ENCODE data around the gene SORBS1. TPM values are rescaled to one million over a fixed set of nuclear protein-coding genes. Genes with fewer than 3 reads are reported as not detected.

The SORBS1 gene
- total and polyA plus RNA-seq, 2 donors (not counting 3 experiments of a cell fraction or from before 2014, with no cell fraction given) = 2.0 to 7.9 TPM

DNA sequence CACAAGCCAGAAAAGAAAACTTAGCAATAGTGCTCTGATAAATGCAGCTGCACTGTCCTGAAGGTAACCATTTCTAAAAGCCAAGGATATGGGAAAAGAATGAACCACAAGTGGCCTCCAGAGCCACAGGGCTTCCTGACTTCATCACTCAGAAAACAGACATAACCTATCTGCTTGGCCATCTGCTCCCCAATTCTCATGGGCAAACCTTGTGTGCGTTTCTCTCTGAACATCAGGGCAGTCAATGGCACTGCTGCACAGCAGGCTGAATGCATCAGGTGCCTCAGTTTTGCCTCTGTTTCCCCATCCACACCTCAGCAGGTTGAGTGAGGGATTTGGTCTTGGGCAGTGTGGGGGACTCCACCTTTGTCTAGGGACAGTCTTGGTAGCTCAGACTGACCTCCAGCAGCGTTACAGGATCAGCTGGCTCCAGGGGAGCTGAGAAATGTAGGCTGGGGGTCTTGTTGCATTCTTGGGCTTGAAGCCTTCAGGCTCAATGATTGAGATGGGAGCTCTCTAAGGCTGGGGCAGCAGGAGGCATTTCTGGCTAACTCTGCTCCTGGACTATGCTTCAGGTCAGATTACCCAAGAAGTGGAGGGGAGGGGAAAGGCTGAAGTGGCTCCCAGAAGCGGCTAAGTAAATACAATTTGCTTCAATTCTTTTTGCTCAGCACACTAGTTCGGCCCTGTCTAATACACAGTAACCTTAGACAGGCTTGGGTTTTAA lies 246.8 kb downstream of the SORBS1 start:
- DNase-seq (ENCODE audit: low read depth, low spot score) (no peak), FAIRE-seq (no peak)
- H3K79me2 ChIP-seq (ENCODE audit: control insufficient read depth, insufficient read depth, low read length) = no peaks in the 10 kb centered on the region
- CTCF ChIA-PET = interaction anchor here (1.6 kb wide), 1 partner anchor 60 kb away, joined by 3 read pairs; no protein-coding TSS in a partner anchor
- BruUV-seq (replicated peaks) = no TSS peak
- no peak overlapping the region for H3K9ac ChIP-seq (replicated peaks; ENCODE audit: extremely low read depth, insufficient read depth, low read length)
- no peak overlapping the region for H2AFZ ChIP-seq (ENCODE audit: low read depth, low read length)
- no peaks in the 10 kb centered on the region for H4K20me1 ChIP-seq (replicated peaks; ENCODE audit: control insufficient read depth, extremely low read depth, insufficient read depth, low read length)
- POLR2A ChIA-PET = no interaction called here
- no peaks in the 10 kb centered on the region for H3K9me3 ChIP-seq (replicated peaks; ENCODE audit: control insufficient read depth, insufficient read depth, low read length)
- no peaks in the 10 kb centered on the region for H3K36me3 ChIP-seq (ENCODE audit: control insufficient read depth in 2 of 2, extremely low read depth in 1 of 2, insufficient read depth in 2 of 2, low read length in 2 of 2)
- H3K27ac ChIP-seq (ENCODE audit: insufficient read depth, low read depth, low read length) = no peak overlapping the region
- H3K27me3 ChIP-seq (ENCODE audit: control insufficient read depth in 2 of 2, insufficient read depth in 2 of 2, low read length in 2 of 2) = no peaks in the 10 kb centered on the region
- no peaks in the 10 kb centered on the region for H3K9me1 ChIP-seq (replicated peaks; ENCODE audit: control insufficient read depth, extremely low read depth, insufficient read depth, low read length)
- TF ChIP-seq POLR2AphosphoS5 (IDR thresholded peaks at IDR 0.05; ENCODE audit: insufficient read depth, low read depth, low read length) (no peak), FOS (IDR thresholded peaks at IDR 0.05; ENCODE audit: borderline replicate concordance, insufficient read depth, low read length) (no peak), JUN (IDR thresholded peaks at IDR 0.05; ENCODE audit: borderline replicate concordance, insufficient read depth, insufficient read length, low read depth) (no peak), GATA2 (IDR thresholded peaks at IDR 0.05; ENCODE audit: insufficient read depth, insufficient read length, low read depth, low read length) (no peak), POLR2A (IDR thresholded peaks at IDR 0.05; ENCODE audit: low read depth, low read length) (no peak), EZH2 (IDR thresholded peaks at IDR 0.05; ENCODE audit: borderline replicate concordance, low read depth, low read length, severe bottlenecking) (no peak), MYC (IDR thresholded peaks at IDR 0.05; ENCODE audit: low read depth, low read length) (no peak)
- TF ChIP-seq, protein P1, sequence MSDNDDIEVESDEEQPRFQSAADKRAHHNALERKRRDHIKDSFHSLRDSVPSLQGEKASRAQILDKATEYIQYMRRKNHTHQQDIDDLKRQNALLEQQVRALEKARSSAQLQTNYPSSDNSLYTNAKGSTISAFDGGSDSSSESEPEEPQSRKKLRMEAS (IDR thresholded peaks at IDR 0.05; ENCODE audit: insufficient read depth, insufficient read length) = no peak
- TF ChIP-seq, protein P2, sequence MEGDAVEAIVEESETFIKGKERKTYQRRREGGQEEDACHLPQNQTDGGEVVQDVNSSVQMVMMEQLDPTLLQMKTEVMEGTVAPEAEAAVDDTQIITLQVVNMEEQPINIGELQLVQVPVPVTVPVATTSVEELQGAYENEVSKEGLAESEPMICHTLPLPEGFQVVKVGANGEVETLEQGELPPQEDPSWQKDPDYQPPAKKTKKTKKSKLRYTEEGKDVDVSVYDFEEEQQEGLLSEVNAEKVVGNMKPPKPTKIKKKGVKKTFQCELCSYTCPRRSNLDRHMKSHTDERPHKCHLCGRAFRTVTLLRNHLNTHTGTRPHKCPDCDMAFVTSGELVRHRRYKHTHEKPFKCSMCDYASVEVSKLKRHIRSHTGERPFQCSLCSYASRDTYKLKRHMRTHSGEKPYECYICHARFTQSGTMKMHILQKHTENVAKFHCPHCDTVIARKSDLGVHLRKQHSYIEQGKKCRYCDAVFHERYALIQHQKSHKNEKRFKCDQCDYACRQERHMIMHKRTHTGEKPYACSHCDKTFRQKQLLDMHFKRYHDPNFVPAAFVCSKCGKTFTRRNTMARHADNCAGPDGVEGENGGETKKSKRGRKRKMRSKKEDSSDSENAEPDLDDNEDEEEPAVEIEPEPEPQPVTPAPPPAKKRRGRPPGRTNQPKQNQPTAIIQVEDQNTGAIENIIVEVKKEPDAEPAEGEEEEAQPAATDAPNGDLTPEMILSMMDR (IDR thresholded peaks at IDR 0.05; ENCODE audit: extremely low read depth in 1 of 2, insufficient read depth in 1 of 2, low read depth in 1 of 2, low read length in 2 of 2) = no peak
- H3K4me1 ChIP-seq (ENCODE audit: control insufficient read depth, extremely low read depth, insufficient read depth, low read length) = no peaks in the 10 kb centered on the region
- dilution Hi-C loops (cut with MboI; ENCODE audit: extremely low pct_ligation_motif_present, low sequenced_read_pairs) (no loop called here), intact Hi-C loops (cut with micrococcal nuclease) (no loop called here)
- no peak overlapping the region for H3K4me2 ChIP-seq (ENCODE audit: insufficient read depth, low read length)
- H3K4me3 ChIP-seq (replicated peaks in 1 of 3; ENCODE audit: insufficient read depth in 1 of 3, low read depth in 1 of 3, low read length in 3 of 3) = no peak overlapping the region

All from endothelial cell of umbilical vein (primary cell).